ENCODE measurements around the gene C2orf42.
"Not testable (repeated sequence)": the region's sequence is repeated elsewhere in the genome, so short reads cannot be mapped to it uniquely, and the experiment has no call there.

C2orf42 gene

DNA sequence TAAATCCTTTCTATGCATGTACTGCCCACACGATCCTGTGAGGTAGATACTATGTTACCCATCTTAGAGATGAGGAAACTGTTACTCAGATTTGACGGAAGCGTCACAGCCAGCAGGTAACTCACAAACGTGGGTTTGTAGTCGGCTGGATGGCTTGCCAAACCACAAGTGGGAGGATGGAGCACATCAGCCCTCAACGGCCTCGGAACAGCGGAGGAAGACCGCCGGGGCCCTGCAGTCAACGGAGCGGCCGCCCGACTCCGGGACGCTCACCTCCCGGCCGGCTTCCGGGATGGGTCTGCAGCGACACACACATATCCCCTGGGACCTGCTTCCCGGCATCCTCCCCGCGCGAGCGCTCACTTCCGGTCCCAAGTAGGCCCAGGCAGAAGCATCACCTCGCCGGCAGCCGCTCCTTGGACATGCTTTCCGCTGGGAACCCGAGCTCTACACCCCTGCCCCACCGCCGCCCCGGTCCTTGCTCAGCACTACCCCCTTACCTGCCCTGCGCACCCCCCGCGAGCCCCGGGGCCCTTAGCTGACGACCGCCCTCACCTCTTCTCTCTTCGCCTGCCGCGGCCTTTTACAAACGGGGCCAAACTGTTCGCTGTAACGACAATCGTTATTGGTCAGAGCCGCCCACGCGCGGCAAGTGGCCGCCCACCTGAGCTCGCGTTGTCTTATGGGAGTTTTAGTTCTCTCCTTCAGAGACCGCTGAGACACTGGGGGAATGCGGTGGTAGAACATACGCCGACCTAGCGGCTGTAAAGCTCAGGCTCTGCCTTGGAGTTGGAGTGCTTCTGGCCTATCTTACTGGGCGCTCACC lies at the start of gene C2orf42:
TSS of gene C2orf42 (minus strand) at position 602 of the 826 bp plus-strand sequence. CDS start 9,034 bp downstream, outside the sequence.
- DNase-seq = peak; percentile 90

GRCh38 chr2:70240599-70240998 lies 49.8 kb upstream of the C2orf42 start:
- no peak for DNase-seq

- DNase-seq = no peak
Observed at GRCh38 chr2:70233926-70234325, 43.1 kb upstream of the C2orf42 start.

GRCh38 chr2:70226781-70227180 lies 36.0 kb upstream of the C2orf42 start:
- DNase-seq = no peak

DNA sequence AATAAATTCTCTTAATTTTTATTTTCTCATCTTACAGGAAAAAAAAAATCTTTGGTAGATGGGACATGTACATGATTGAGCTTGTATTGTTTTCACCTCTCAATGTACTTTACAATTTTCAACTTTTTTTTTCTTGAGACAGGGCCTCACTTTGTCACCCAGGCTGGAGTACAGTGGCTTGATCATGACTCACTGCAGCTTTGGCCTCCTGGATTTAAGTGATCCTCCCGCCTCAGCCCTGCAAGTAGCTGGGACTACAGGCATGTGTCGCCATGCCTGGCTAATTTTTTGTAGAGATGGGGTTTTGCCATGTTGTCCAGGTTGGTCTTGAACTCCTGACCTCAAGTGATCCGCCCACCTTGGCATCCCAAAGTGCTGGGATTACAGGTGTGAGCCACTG lies 32.5 kb upstream of the C2orf42 start:
- not testable (repeated sequence) for DNase-seq

- no peak for DNase-seq
Observed at GRCh38 chr2:70214953-70215549, 24.2 kb upstream of the C2orf42 start.

- DNase-seq = no peak
Observed at GRCh38 chr2:70214365-70214764, 23.5 kb upstream of the C2orf42 start.

DNA sequence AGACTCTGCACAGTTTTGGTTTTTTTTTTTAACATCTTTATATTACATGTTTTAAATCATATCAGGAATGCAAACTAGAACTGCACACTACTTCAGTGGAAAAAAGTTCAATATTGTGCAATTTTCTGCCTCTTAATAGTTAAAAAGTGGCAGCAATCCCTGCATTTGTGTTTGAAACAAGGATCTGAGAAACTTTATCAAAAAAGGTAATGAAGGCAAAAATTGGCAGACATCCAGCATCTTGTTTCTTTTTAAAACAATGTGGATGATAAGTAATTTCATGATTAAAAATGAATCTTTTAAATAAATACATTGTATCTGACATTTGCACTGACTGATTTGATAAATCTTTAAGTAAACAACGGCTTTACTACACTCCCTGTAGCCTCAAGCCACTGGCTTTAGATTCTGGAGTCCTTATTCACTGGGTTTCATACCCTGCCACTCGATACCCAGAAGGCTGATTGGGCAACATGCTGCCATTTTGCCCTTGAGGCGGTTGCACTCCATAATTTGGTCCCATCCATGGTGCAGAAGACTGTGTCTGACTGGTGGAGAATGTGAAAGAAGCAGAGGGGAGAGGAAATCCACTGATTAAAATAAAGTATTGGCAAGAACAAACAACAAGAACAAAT lies 21.6 kb upstream of the C2orf42 start:
- DNase-seq = no peak

- DNase-seq = no peak
Observed at GRCh38 chr2:70211595-70211994, 20.8 kb upstream of the C2orf42 start.

GRCh38 chr2:70204452-70204851 lies 13.6 kb upstream of the C2orf42 start:
- no peak for DNase-seq

DNA sequence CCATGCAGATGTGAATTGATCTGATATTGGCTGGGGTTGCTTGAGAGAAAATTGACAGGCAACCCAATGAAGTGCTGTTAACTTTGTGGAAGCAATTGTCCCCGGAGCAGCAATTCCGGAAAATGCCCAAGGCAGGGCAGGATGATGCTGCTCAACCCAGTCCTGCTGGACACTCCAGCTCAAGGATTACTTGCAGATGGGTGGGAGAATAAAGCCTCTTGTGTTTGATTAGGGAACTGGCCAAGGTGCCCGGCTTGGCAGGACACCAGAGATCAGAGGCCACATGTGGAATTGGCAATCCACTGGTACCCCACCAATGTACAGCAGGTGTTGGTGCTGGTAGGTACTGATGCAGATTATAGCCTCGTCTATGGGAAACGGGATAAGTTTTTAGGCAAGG lies 12.3 kb upstream of the C2orf42 start:
- DNase-seq = no peak

GRCh38 chr2:70202236-70202806 lies 11.5 kb upstream of the C2orf42 start:
- no peak for DNase-seq

- DNase-seq = no peak
Observed at GRCh38 chr2:70201831-70202230, 11.0 kb upstream of the C2orf42 start.

- DNase-seq = no peak
Observed at GRCh38 chr2:70201225-70201768, 10.5 kb upstream of the C2orf42 start.

- no peak for DNase-seq
Observed at GRCh38 chr2:70199320-70199864, 8.6 kb upstream of the C2orf42 start.

- DNase-seq = no peak
Observed at GRCh38 chr2:70192516-70192915, 1.7 kb upstream of the C2orf42 start.

DNA sequence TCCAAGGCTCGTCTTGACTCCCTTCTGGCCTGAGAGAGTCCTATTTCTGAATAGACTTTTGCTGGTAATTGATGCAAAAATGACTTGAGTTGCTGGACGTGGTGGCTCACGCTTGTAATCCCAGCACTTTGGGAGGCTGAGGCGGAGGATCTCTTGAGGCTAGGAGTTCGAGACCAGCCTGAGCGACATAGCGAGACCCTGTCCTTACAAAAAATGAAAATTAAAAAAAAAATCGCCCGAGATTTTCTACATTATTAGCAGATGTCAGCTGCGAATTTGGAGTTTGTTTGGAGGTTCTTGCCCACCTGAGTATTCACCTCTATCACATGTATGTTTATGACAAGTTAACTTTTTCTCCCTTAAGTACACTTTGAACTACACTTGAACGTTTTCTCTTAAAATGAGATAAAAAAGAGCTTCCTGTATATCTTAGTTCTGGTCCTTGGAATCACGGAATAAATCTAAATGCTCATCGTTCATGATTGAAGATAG lies 471 bp upstream of the C2orf42 start:
- DNase-seq = no peak

GRCh38 chr2:70188460-70188859 lies 2.4 kb downstream of the C2orf42 start:
- DNase-seq = no peak

- DNase-seq = not testable (repeated sequence)
Observed at GRCh38 chr2:70187170-70187569, 3.6 kb downstream of the C2orf42 start.

DNA sequence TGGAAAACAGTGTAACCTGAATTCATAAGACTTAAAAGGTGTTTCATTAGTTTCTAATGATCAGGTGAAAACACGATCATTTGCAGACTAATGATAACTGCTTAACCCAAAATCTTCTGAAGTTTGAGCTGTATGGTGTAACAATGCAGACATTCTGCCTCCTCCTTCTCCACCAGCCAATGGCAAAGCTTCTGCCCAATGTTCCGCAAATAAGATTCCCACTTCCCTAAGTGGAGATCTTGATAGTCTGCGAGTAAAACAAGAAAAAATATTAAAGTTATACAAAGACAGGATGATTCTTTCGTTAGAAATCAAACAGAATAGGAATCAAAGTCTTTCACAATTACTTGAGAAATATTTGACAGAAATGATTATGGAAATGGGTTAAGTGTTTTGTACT lies 8.1 kb downstream of the C2orf42 start:
- no peak for DNase-seq

GRCh38 chr2:70181363-70181956 lies 9.4 kb downstream of the C2orf42 start:
- DNase-seq = no peak

GRCh38 chr2:70173520-70173919 lies 17.3 kb downstream of the C2orf42 start:
- no peak for DNase-seq
